Mucosa of stomach (tissue), 1 donor: ENCODE measurements around the gene SAMD1.

Source experiments
- H3K27me3 ChIP-seq: one replicate; pipeline ENCODE4 v1.7.0; 2013; ENCODE audit warnings: mild to moderate bottlenecking, low read length; ENCODE audit not compliant: control insufficient read depth, insufficient read depth
- H3K36me3 ChIP-seq: one replicate; pipeline ENCODE4 v1.7.0; 2013; ENCODE audit warnings: low read length; ENCODE audit not compliant: control insufficient read depth, insufficient read depth
- H3K4me1 ChIP-seq: one replicate; pipeline ENCODE4 v1.7.0; 2013; ENCODE audit warnings: mild to moderate bottlenecking, low read length; ENCODE audit not compliant: control insufficient read depth, insufficient read depth
- H3K4me3 ChIP-seq: one replicate; pipeline ENCODE4 v1.7.0; 2013; ENCODE audit warnings: low read length
- H3K9ac ChIP-seq: one replicate; pipeline ENCODE4 v1.7.0; 2013; ENCODE audit warnings: mild to moderate bottlenecking, low read length, moderate library complexity
- H3K9me3 ChIP-seq: one replicate; pipeline ENCODE4 v1.7.0; 2013; ENCODE audit warnings: mild to moderate bottlenecking, low read length, moderate library complexity; ENCODE audit not compliant: control insufficient read depth
- donor health status: Pancreatic carcinoma.

SAMD1 gene

DNA sequence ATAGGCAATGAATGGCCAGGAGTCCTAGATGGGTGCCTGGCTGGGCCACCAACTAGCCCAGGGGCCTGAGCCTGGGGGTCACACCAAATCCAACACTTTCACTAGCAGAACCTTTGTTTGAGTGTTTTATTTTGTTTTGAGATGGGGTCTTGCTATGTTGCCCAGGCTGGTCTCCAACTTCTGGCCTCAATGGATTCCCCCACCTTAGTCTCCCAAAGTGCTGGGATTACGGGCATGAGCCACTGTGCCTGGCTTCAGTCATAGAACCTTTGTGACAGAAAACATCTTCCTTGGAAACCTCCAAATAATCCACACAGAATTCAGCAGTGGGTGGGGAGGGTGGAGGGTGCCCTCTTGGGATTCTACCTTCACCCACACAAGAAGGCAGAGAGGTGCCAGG, 20.9 kb upstream of the SAMD1 start:
- no peaks in the 10 kb centered on the region for H3K27me3 ChIP-seq
- no peaks in the 10 kb centered on the region for H3K9me3 ChIP-seq
- no peaks in the 10 kb centered on the region for H3K36me3 ChIP-seq
- peaks cover 31% of the 10 kb centered on the region for H3K4me1 ChIP-seq
- H3K4me3 ChIP-seq, result no peak overlapping the region
- H3K9ac ChIP-seq, result no peak overlapping the region

DNA sequence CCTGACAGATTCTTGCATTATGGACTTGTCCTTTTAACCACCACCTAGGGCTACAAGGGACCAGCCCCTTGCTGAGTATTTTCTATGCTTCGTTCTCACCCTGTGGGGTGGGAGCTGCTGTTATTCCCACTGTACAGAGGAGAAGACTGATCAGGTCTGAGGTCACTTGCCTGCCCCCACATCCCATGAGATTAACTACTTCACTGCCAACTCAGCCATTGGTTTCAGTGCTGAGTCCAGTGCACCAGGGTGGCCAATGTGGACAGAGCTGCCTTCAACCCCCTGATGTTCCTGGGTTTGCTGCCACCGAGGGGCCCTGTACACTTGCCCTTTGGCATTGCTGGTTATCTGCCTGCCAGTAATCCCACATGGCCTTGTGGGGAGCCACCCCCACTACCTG, 20.1 kb upstream of the SAMD1 start:
- H3K36me3 ChIP-seq, result no peaks in the 10 kb centered on the region
- H3K9ac ChIP-seq, result no peak overlapping the region
- no peaks in the 10 kb centered on the region for H3K27me3 ChIP-seq
- H3K4me3 ChIP-seq, result no peak overlapping the region
- H3K9me3 ChIP-seq, result no peaks in the 10 kb centered on the region
- peaks cover 23% of the 10 kb centered on the region for H3K4me1 ChIP-seq

DNA sequence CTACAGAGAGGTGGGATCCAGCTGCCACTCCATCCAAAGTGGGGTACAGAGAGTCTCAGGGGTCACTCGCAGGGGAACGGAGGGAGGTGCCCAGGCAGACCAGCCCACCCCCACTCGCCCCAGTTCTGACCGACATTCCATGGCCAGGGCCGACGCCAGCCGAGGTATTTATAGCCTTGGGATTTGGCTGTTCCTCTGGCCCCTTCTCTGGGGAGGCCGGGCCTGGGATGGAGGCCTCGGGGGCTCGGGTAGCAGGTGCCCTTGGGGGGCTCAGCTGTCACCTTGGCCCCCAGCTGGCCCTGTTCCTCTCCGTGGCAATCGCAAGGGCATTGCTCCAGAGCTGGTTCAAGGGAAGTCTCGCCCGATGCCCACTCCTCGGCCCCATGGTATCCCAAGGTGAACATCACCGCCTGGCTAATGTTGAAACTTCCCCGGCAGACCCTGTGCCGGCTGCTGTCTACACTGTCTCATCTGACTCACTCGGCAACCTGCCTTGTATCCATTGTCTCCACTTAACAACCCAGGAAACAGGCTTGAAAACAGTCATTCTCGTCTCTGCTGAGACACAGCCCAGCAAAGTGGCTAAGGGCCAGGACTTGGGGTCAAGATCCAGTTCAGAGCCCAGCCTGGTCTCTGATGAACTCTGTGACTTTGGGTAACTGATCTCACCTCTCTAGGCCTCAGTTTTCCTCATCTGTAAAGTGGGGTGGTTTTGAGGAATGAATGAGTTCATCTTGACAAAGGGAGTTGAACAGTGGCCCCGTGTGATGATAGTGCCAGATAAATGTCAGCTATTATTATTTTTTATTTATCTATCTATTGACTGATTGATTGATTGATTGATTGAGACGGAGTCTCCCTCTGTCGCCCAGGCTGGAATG, 17.3 kb upstream of the SAMD1 start:
- Histone ChIP-seq H3K9me3 (no peaks in the 10 kb centered on the region), H3K9ac (no peak overlapping the region), H3K4me3 (no peak overlapping the region), H3K4me1 (peaks cover 6% of the 10 kb centered on the region), H3K36me3 (peaks cover 7% of the 10 kb centered on the region), H3K27me3 (no peaks in the 10 kb centered on the region)

DNA sequence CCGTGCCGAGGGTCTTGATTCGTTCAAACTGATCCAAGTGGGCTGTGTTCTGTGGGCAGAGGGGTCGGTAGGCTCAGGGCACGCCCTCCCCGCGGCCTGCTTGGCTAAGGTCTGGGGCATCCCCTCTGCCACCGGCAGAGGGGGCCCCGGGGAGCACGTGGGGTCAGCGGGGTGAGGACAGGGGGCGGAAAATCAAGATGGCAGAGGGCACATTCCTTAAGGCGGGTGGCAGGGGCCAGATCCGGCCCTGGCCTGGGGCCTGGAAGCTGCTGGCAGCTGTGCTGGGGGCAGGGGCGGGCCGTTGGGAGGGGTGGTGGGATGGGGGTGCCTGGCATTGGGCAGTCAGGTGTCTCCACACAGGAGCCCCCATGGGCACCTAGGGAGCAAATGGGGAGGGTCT, 16.3 kb upstream of the SAMD1 start:
- H3K4me3 ChIP-seq, result no peak overlapping the region
- no peaks in the 10 kb centered on the region for H3K4me1 ChIP-seq
- H3K9me3 ChIP-seq, result no peaks in the 10 kb centered on the region
- peaks cover 15% of the 10 kb centered on the region for H3K36me3 ChIP-seq
- no peaks in the 10 kb centered on the region for H3K27me3 ChIP-seq
- no peak overlapping the region for H3K9ac ChIP-seq

DNA sequence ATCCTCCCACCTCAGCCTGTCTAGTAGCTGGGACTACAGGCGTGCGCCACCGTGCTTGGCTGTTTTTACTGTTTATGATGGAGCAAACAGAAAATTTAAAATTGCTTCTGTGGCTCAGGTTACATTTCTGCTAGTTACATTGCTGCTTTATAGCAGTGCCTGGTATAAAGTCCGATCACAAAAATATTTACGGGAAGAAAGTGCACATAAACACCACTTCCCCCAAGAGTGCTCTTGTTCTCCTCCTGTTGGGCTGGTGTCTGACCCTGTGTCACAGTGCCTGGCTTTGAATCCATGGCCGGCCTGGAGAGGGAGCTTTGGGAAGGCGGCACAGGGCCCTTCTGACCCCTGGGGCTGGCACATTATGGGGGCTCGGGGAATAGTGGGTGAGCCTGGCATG, 15.1 kb upstream of the SAMD1 start:
- Histone ChIP-seq H3K36me3 (peaks cover 16% of the 10 kb centered on the region), H3K9me3 (no peaks in the 10 kb centered on the region), H3K9ac (no peak overlapping the region), H3K27me3 (no peaks in the 10 kb centered on the region), H3K4me1 (no peaks in the 10 kb centered on the region), H3K4me3 (no peak overlapping the region)

DNA sequence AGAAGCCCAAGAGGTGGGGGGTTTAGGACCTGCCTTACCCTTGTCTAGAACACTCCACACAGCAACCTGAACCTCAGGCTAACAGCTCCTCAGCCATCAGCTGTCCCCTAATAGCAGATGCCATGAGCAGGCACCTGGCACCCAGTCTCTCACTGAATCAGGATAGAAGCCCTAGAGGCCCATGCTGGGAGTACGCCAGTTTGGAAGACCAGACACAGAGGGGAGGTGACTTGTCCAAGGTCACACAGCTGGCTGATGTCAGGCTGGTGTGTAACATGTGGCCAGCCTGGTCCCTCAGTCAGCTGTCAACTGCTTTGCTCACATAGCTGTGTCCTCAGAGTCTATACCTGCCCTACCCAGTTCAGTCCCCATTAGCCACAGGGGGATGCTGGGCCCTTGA, 12.8 kb upstream of the SAMD1 start:
- Histone ChIP-seq H3K9ac (no peak overlapping the region), H3K4me1 (no peaks in the 10 kb centered on the region), H3K4me3 (no peak overlapping the region), H3K27me3 (no peaks in the 10 kb centered on the region), H3K36me3 (peaks cover 16% of the 10 kb centered on the region), H3K9me3 (no peaks in the 10 kb centered on the region)

DNA sequence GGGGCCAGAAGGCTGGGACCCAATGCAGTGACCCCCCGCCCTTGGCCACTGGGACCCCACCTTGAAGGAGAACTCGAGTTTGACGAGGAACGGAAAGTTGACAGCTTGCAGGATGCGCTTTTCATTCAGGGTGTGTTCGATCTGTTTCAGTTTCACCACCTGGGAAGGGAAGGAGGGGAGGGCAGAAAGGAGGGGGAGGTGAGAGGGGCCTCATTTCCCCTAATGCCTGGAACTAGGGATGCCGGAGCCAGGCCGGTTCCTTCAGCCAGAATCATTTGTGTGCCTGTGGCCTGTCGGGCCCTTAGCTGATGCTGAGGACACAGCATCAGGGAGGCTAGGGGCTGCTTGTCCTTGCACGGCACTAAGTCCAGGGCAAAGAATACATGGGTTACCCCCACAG, 12.2 kb upstream of the SAMD1 start:
- Histone ChIP-seq H3K36me3 (peaks cover 16% of the 10 kb centered on the region), H3K9ac (no peak overlapping the region)

DNA sequence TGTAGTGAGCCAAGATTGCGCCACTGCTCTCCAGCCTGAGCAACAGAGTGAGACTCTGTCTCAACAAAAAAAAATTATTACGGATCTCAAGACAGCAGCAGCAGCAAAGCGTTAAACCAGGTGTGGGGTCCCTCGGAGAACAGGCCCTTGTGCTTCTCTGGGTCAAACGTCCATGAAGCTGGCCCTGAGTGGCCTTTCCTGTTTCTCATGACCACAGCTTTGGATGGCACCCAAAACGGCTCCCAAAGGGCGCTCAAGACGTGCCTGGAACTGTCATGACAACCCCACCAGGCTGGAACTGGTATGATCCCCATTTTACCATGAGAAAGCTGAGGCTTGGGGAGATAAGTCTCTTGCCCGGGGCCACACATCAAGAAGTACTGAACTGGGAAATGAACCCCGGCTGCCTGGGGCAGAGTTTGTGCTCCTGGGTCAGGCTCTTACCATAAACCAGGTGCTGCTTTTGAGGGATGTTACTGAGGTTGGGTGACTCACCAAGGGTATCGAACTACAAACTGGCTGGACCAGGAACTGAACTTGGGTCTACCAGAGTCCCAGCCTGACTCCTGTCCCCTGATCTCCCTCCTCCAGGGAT, 11.6 kb upstream of the SAMD1 start:
- no peak overlapping the region for H3K9ac ChIP-seq
- H3K4me3 ChIP-seq, result no peak overlapping the region
- H3K36me3 ChIP-seq, result peaks cover 16% of the 10 kb centered on the region
- no peaks in the 10 kb centered on the region for H3K27me3 ChIP-seq
- no peaks in the 10 kb centered on the region for H3K4me1 ChIP-seq
- H3K9me3 ChIP-seq, result no peaks in the 10 kb centered on the region

More for the DNA sequence above, 12.2 kb upstream of the SAMD1 start:
- no peak overlapping the region for H3K4me3 ChIP-seq
- H3K27me3 ChIP-seq, result no peaks in the 10 kb centered on the region
- no peaks in the 10 kb centered on the region for H3K4me1 ChIP-seq
- no peaks in the 10 kb centered on the region for H3K9me3 ChIP-seq

DNA sequence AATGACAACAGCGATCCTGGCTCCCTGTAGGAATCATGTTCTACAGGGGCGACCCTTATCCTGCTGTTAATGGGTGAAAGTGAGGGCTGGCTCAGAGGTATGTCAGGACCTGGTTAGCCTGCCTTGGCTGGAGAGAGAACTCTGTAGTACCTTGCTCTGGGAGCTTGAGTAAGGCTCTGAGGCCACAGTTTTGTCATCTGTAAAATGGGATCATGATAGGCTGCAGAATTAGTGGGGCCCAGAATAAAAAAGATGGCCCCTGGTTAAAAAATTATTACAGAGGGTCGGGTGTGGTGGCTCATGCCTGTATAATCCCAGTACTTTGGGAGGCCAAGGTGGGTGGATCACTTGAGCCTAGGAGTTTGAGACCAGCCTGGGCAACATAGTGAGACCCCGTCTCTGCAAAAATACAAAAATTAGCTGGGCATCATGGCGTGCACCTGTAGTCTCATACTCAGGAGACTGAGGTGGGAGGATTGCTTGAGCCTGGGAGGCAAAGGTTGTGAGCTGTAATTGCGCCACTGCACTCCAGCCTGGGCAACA, 10.5 kb upstream of the SAMD1 start:
- Histone ChIP-seq H3K27me3 (no peaks in the 10 kb centered on the region), H3K9ac (no peak overlapping the region), H3K36me3 (peaks cover 16% of the 10 kb centered on the region), H3K9me3 (no peaks in the 10 kb centered on the region), H3K4me1 (no peaks in the 10 kb centered on the region), H3K4me3 (no peak overlapping the region)

DNA sequence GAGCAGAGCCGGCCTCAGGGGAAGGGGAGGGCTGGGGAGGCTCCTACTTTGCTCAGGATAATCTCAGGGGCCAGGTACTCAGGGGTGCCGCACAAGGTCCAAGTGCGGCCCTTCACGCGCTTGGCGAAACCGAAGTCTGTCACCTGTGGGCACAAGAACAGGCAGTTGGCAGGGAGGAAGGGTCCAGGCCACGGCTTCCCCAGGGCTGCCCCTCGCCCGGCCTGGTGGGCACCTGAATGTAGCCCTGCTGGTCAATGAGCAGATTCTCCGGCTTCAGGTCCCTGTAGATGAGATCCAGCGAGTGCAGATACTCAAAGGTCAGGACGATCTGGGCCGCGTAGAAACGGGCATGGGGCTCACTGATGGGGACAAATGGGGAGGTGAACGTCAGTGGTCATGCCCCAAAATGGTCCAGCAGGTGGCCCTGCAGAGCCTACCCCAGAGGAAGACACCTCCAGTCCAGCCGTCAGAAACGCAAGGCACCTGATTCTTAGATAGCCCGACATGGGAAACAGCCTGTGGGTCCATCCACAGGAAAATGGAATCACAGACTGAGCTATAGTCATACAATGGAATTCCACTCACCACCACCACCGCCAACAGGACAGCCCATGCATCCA, 7.1 kb upstream of the SAMD1 start:
- Histone ChIP-seq H3K4me1 (no peaks in the 10 kb centered on the region), H3K27me3 (no peaks in the 10 kb centered on the region), H3K4me3 (no peak overlapping the region), H3K9ac (no peak overlapping the region), H3K36me3 (peaks cover 8% of the 10 kb centered on the region), H3K9me3 (no peaks in the 10 kb centered on the region)

DNA sequence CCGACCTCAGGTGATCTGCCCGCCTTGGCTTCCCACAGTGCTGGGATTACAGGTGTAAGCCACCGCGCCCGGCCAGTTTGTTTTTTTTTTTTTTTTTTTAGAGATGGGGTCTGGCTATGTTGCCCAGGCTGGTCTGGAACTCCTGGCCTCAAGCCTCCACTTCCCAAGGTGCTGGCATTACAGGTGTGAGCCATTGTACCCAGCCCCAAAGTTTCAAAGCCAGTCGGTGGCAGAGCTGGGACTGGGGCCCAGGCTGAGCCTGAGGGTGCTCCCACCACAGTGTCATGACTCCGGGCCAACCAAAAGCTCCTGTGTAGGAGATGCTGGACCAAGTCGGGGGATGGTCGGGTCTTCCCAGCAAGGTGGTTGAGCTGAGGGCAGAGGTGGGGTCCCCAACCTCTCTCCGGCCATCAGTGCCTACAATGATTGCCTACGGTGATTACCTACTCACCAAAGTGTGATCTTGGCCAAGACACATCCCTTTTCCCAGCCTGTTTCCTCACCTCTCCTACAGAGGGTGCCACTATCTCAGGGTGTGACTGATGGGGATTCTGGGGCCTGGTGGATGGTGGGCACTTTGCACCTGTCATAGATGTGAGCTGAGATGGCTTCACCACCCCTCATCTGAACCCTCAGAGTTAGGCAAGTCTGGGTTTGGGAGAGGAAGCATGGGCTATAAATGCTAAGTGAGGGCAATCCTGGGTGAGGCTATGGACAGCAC, 5.9 kb upstream of the SAMD1 start:
- H3K4me3 ChIP-seq, result no peak overlapping the region
- no peaks in the 10 kb centered on the region for H3K9me3 ChIP-seq
- H3K9ac ChIP-seq, result no peak overlapping the region
- H3K4me1 ChIP-seq, result peaks cover 5% of the 10 kb centered on the region
- H3K27me3 ChIP-seq, result no peaks in the 10 kb centered on the region
- no peaks in the 10 kb centered on the region for H3K36me3 ChIP-seq
